Left cardiac atrium (tissue), 4 donors: Measurements from ENCODE around the gene MSI1. TPM values are rescaled to one million over a fixed set of nuclear protein-coding genes. Genes with fewer than 3 reads are reported as not detected.
"Not testable (repeated sequence)": the region's sequence is repeated elsewhere in the genome, so short reads cannot be mapped to it uniquely, and the experiment has no call there.

ENCODE experiments used
- ATAC-seq, 2 donors: fragments of 200-7000 bp; cut with Tn5 transposase; one replicate each; pipeline ENCODE4 v1.9.1; 2020; ENCODE audit warnings: mild to moderate bottlenecking in 2 of 2, moderate library complexity in 2 of 2
- DNase-seq: peaks from one replicate; pipeline ENCODE4 v3.0.0-alpha.2; 2020
- intact Hi-C, 2 donors: fragments of 100-400 bp; cut with DNase I; formaldehyde crosslinking; loops; one replicate each; pipeline versions ENCODE4 v1.14.1 to v1.15.1; 2022 to 2023
- total RNA-seq, 2 donors: library from RNA; stranded (reverse); fragmentation: NEBNext Ultra II Directional; extraction: Animal tissue kit (Norgen Biotek cat#: 25700); gene quantifications; one replicate each; pipeline ENCODE4 v1.2.1, GENCODE V29; 2021
- donor health status: DM: no; HTN: yes; CAD: no.
- donor health status: DM: no; HTN: yes; CAD: no; lungs with severe emphysema.
- donor health status: DM: yes; HTN: yes; CAD: no.
- donor health status: Dilated cardiomyopathy.

Gene MSI1
- total RNA-seq, 2 donors from 2014 or later: 6.2 to 7.8 TPM

- intact Hi-C loops, ATAC-seq: not testable (repeated sequence)
- DNase-seq: peak; percentile 67
Observed at GRCh38 chr12:120335447-120335846, 33.5 kb downstream of the MSI1 start.

DNA sequence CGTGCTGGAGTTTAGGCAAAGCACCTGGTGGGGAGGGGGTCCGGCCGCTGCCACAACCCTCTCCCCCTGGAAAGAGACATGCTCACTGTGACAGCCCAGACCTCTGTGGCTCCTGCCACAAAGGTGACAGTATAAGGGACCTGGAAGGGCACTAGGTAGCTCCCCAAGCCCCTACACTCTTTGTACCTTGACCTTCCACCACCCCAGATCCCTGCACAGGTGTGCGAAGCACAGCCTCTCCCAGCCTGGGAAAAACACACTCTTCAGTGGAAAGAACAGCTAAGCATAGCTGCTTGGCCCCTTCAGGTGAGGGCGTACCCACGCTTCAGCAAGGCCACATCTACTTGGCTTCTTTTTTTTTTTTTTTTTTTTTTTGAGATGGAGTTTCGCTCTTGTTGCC lies 36.4 kb downstream of the MSI1 start:
- DNase-seq: no peak
- intact Hi-C loops: no loop called here
- ATAC-seq: no peak

- intact Hi-C loops: no loop called here
- ATAC-seq (no peak), DNase-seq (no peak)
Observed at GRCh38 chr12:120332041-120332440, 36.9 kb downstream of the MSI1 start.

GRCh38 chr12:120331390-120331789 lies 37.6 kb downstream of the MSI1 start:
- ATAC-seq (no peak), DNase-seq (no peak)
- intact Hi-C loops: no loop called here

- intact Hi-C loops: no loop called here
- ATAC-seq: no peak
Observed at GRCh38 chr12:120328228-120328627, 40.7 kb downstream of the MSI1 start.

GRCh38 chr12:120327593-120327992 lies 41.4 kb downstream of the MSI1 start, which contains the start of gene PLA2G1B:
Gene PLA2G1B (minus strand): TSS chr12:120327779. CDS start chr12:120327753, 26 bp downstream.
- ATAC-seq (no peak), DNase-seq (no peak)
- intact Hi-C loops: no loop called here

More at GRCh38 chr12:120328228-120328627, 40.7 kb downstream of the MSI1 start:
- no peak for DNase-seq

- ATAC-seq: no peak
Observed at GRCh38 chr12:120324841-120325417, 44.0 kb downstream of the MSI1 start.

GRCh38 chr12:120323772-120324171 lies 45.2 kb downstream of the MSI1 start:
- intact Hi-C loops: no loop called here
- DNase-seq (no peak), ATAC-seq (no peak)

More at GRCh38 chr12:120324841-120325417, 44.0 kb downstream of the MSI1 start:
- no peak for DNase-seq
- intact Hi-C loops: no loop called here

GRCh38 chr12:120321382-120322202 lies 47.4 kb downstream of the MSI1 start:
- intact Hi-C loops: no loop called here
- DNase-seq (no peak), ATAC-seq (no peak)

DNA sequence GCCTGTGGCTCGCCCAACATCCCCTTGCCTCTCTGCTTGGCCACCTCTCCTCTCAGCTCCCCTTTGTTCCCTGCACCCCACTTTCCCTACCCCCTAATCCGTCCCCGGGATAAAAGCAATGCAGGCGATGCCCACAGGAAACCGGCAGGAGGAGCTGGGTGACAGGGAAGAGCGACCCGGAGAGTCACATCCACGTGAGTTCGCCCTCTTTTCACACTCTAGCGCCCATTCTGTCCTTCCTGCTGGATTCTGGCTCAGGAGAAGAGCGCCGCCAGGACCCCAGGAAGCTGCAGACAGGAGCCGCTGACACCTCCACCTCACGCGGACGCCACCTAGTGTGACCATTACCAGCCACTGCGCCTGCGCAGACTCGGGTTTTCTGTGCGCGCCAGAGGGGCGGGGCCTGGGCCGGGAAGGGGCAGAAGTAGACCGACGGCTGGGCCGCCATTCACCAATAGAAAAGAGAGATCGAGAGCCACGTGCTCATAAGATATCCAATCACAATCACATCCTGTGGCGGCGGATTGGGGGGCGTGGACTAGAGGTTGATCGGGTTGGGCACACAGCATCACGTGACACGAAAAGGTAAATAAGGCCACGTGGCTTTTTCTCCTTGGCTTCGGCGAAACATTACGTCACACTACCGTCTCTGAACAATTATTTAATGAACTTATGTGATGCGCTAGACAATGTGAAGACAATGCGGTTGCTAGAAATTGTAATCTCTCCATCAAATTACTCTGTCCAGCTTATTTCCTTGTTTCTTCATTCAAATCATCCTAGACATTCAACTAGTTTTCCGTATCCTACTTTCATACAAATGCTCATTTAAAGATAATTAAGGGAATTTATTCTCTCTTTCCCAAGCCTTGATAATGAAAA lies 51.5 kb downstream of the MSI1 start:
- peak; percentile 100 for ATAC-seq
- DNase-seq: peak; percentile 100
- intact Hi-C loops: no loop called here

DNA sequence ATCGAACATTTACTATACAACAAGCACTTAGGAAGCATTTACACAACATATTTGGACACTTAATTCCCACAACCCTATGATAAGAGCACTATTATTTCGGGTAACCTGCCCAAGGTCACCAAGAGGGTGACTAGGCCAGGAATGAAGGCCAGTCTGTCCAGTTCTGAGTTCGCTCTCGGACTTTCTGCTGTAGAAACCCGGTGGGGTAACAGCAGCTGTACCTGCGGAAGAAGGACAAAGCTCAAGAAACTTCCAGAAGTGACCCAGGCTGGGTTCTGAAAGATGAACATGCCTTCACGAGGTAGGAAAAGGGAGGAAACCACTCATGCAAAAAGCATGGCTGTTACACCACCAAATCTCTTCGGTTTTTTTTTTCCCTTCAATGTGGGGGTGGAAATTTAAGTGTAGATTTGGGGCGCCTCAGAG lies 52.2 kb downstream of the MSI1 start:
- intact Hi-C loops: no loop called here
- peak in 1 of 2 donors; percentile 3 for ATAC-seq
- DNase-seq: no peak

DNA sequence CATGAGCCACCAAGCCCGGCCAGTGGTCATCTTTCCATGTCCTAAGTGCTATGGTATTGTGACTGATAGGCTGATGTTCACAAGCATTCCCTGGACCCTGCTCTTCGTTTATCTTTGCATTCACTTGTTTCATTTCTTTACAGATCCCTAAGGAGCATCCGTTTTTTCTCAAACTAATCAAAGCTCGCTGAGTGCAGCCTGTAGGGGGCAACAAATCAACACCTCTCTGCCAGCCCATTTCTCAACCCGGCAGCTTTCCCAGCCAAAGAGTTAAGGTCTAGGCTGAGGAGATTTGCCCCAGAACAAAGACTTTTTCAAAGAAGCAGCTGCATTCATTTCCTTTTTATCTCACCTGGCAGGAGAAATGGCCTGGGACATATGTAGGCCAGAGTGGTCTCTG lies 54.7 kb downstream of the MSI1 start:
- intact Hi-C loops: no loop called here
- no peak for ATAC-seq
- no peak for DNase-seq

GRCh38 chr12:120301962-120302815 lies 66.8 kb downstream of the MSI1 start, which contains the start of gene SIRT4:
Gene SIRT4 (plus strand): TSS chr12:120302321. CDS start chr12:120303562, 1,241 bp downstream.
- intact Hi-C loops: no loop called here
- DNase-seq: peak; percentile 94
- peak; percentile 96 to 98 for ATAC-seq

- intact Hi-C loops: no loop called here
- peak; percentile 59 to 70 for ATAC-seq
- peak; percentile 76 for DNase-seq
Observed at GRCh38 chr12:120292661-120293531, 76.1 kb downstream of the MSI1 start, which contains the start of gene RNU4-1. Gene RNU4-1 (minus strand): TSS chr12:120293237.

DNA sequence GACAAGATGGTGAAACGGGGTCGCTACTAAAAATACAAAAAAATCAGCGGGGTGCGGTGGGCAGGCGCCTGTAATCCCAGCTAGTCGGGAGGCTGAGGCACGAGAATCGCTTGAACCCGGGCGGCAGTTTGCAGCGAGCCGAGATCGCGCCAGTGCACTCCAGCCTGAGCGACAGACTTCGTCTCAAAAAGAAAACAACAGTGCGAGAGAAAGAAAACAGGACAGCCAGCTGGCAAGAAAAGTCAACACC lies 76.6 kb downstream of the MSI1 start:
- ATAC-seq (peak; percentile 1 to 3), DNase-seq (no peak)
- intact Hi-C loops: no loop called here
